Muscle of arm (tissue), 14 donors: ENCODE measurements around the gene PTGES3. TPM values are rescaled to one million over a fixed set of nuclear protein-coding genes. Genes with fewer than 3 reads are reported as not detected.
"Not testable (repeated sequence)": the region's sequence is repeated elsewhere in the genome, so short reads cannot be mapped to it uniquely, and the experiment has no call there.

Experiments used
- DNase-seq: peaks from one replicate; pipeline ENCODE4 v3.0.0-alpha.2; 2013
- long read RNA-seq, 11 donors: transcript quantifications; one replicate each; lab custom pipeline, GENCODE V29; 2026
- polyA plus RNA-seq, 12 donors: library from polyadenylated mRNA; unstranded; fragments of 120-200 nt; gene quantifications; one replicate each; pipeline ENCODE4 v1.2.1, GENCODE V29; 2013; ENCODE audit not compliant: insufficient read length in 12 of 12

The PTGES3 gene, protein sequence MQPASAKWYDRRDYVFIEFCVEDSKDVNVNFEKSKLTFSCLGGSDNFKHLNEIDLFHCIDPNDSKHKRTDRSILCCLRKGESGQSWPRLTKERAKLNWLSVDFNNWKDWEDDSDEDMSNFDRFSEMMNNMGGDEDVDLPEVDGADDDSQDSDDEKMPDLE
- polyA plus RNA-seq = 100 to 1,000 TPM in 11 of 12 donors, not detected in 1; 189 to 255 (median 216) TPM
- long read RNA-seq, donor 1, transcript PTGES3-201 (8 exons, 1,920 nt) = major isoform, 73 of 109 reads
- long read RNA-seq, donor 1, partial matches to known transcripts = 33 of 109 reads
- long read RNA-seq, donor 1, other reads (novel, unspliced or antisense) = 0 of 109 reads
- long read RNA-seq, donor 2, transcript PTGES3-201 (8 exons, 1,920 nt) = major isoform, 99 of 108 reads
- long read RNA-seq, donor 2, partial matches to known transcripts = 6 of 108 reads
- long read RNA-seq, donor 2, other reads (novel, unspliced or antisense) = 0 of 108 reads
- long read RNA-seq, donor 3, transcript PTGES3-201 (8 exons, 1,920 nt) = major isoform, 55 of 57 reads
- long read RNA-seq, donor 3, partial matches to known transcripts = 0 of 57 reads
- long read RNA-seq, donor 3, other reads (novel, unspliced or antisense) = 0 of 57 reads
- long read RNA-seq, donor 4, transcript PTGES3-201 (8 exons, 1,920 nt) = major isoform, 31 of 38 reads
- long read RNA-seq, donor 4, partial matches to known transcripts = 5 of 38 reads
- long read RNA-seq, donor 4, other reads (novel, unspliced or antisense) = 0 of 38 reads
- long read RNA-seq, donor 5 = 0 reads
- long read RNA-seq, donor 6, transcript PTGES3-201 (8 exons, 1,920 nt) = major isoform, 31 of 36 reads
- long read RNA-seq, donor 6, partial matches to known transcripts = 0 of 36 reads
- long read RNA-seq, donor 6, other reads (novel, unspliced or antisense) = 0 of 36 reads
- long read RNA-seq, donor 7, transcript PTGES3-201 (8 exons, 1,920 nt) = major isoform, 36 of 38 reads
- long read RNA-seq, donor 7, partial matches to known transcripts = 0 of 38 reads
- long read RNA-seq, donor 7, other reads (novel, unspliced or antisense) = 0 of 38 reads
- long read RNA-seq, donor 8, transcript PTGES3-201 (8 exons, 1,920 nt) = major isoform, 74 of 84 reads
- long read RNA-seq, donor 8, partial matches to known transcripts = 5 of 84 reads
- long read RNA-seq, donor 8, other reads (novel, unspliced or antisense) = 0 of 84 reads
- long read RNA-seq, donor 9, transcript PTGES3-201 (8 exons, 1,920 nt) = major isoform, 35 of 52 reads
- long read RNA-seq, donor 9, partial matches to known transcripts = 16 of 52 reads
- long read RNA-seq, donor 9, other reads (novel, unspliced or antisense) = 0 of 52 reads
- long read RNA-seq, donor 10, transcript PTGES3-201 (8 exons, 1,920 nt) = major isoform, 60 of 68 reads
- long read RNA-seq, donor 10, partial matches to known transcripts = 6 of 68 reads
- long read RNA-seq, donor 10, other reads (novel, unspliced or antisense) = 0 of 68 reads
- long read RNA-seq, donor 11, transcript PTGES3-201 (8 exons, 1,920 nt) = major isoform, 94 of 103 reads
- long read RNA-seq, donor 11, partial matches to known transcripts = 5 of 103 reads
- long read RNA-seq, donor 11, other reads (novel, unspliced or antisense) = 0 of 103 reads

DNA sequence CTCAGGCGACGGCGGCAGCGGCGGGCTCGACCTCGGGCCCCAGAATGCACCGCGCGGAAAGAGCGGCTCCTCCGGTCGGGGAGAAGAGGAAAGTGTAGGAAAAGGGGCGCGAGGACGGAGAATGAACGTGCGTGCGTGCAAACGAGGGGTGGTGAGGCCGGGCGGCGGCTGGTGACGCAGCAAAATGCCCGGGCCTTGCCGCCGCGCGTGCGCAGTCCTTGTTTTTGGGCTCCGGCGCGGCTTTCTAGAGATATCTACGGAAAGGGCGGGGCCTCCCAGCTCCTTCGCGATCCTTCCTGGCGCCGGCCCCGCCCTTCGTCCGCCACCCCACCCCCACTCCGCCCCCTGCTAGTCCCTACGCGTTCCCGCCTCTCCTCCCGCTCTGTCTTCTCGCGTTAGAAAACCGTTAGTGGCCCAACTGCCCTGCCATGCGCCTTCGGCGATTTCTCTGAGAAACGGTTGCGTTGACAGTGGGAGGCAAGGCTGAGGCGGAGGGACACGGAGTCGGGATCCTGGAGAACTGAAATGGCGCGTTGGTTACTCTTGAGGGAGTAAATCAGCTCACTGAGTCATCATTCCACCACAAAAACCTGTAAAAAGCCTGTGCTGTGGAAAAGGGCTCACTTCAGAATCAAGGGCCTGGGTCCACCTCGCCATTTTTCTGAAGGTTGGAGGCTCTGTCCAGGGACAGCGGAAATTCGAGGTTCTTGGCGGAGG is at the start of gene PTGES3:
Gene PTGES3 (minus strand): TSS at position 156 of the 717 bp plus-strand sequence. CDS start 285 bp downstream, outside the sequence.
- peak; percentile 98 for DNase-seq

DNA sequence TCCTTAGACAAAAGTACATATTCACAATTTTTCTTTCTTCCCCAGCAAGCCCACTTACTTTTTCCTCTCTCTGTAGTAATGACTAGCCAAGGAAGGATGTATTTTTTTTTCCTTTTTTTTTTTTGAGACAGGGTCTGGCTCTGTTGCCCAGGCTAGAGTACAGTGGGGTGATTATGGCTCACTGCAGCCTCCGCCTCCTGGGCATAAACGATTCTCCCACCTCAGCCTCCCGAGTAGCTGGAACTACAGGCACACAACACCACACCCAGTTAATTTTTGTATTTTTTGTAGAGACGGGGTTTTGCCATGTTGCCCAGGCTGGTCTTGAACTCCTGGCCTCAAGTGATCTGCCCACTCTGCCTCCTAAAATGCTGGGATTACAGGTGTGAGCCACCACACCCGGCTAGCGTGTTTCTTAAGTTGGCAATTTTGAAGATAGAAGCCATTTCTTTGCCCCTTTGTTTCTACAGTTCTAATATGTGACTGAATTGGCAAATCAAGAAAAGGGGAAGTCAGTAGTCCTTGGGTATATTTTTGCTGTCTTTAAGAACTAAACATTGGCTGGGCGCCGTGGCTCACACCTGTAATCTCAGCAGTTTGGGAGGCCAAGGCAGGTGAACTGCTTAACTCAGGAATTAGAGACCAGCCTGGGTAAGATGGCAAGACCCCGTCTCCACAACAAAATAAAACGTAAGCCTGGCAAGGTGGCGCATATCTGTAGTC is 40.2 kb upstream of the PTGES3 start:
- no peak for DNase-seq

DNA sequence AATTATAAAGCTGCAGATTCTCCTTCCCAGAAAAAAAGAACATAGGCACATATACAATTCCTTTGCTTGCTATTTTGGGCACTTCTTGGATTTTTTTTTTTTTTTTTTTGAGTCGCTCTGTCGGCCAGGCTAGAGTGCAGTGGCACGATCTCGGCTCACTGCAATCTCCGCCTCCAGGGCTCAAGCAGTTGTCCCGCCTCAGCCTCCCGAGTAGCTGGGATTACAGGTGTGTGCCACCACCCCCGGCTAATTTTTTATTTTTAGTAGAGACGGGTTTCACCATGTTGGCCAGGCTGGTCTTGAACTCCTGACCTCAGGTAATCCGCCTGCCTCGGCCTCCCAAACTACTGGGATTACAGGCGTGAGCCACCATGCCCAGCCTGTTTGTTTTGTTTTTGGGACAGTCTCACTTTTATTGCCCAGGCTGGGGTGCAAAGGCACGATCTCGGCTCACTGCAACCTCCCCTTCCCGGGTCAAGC is 38.2 kb upstream of the PTGES3 start:
- not testable (repeated sequence) for DNase-seq

DNA sequence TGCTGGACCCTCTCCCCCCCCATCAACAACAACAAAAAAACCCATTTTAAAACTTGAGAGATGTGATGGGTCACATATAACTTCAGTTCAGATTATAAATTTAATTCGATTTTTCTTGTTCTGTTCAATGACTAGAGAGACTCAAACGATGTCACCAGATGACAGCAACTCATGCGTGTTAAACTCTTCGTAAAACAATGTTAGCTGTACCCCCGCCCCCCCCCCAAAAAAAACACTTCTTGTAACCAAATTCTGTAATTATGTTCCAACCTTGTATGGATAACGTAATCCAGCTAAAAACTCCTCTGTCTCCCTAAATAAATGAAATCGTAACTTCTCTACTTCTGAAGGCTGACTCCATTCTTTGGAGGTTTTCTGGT is 37.6 kb upstream of the PTGES3 start:
- no peak for DNase-seq

DNA sequence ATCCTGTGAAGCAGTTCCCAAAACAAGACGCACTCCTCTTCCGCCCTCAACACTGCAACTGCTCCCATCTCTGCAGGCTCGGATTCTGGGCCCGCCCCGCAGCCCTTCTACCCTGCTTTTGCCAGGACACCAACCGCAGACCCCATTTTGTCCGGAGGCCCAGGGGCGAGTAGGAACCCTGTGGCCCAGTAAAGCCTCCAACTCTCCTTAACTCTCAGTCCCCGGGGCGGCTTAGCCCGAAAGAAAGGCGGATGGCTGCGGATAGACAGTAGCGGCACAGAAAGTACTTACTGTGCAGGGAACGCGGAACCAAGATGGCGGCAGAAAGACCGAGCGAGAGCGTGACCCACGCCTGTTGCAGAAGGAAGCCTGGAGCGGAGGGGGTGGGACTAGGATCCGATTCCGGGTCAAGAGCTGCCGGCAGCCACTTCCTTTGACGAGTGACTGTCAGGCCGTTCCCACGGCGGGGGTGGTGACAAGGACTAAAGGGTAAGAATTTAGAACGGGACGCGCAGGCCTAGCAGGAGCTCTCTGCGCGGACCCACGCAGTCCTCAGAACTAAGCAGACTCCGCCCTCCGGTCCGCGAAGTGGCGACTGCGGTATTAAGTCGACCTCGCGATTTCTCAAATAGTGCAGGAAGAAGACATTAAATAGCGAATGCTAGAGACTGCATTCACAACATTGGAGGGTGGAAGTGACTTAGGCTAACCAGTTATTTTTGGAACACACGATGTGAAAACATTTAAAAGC is 37.1 kb upstream of the PTGES3 start, which contains the start of gene NACA:
Gene NACA (minus strand): TSS at position 328 of the 751 bp plus-strand sequence. CDS start 778 bp downstream, outside the sequence.
- peak; percentile 98 for DNase-seq

DNA sequence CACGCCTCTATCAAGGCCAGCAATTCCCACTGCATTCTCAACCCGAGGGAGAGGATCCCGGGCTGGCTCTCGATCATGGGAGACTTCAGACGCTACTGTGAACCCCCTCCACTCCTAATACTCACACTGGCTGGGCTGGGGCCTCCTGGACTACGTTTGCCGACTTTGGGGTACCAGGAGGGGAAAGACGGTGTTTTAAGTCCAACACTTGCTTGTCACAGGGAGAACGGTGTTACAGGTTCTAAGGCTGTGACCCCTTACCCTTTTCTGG is 36.6 kb upstream of the PTGES3 start:
- no peak for DNase-seq

DNA sequence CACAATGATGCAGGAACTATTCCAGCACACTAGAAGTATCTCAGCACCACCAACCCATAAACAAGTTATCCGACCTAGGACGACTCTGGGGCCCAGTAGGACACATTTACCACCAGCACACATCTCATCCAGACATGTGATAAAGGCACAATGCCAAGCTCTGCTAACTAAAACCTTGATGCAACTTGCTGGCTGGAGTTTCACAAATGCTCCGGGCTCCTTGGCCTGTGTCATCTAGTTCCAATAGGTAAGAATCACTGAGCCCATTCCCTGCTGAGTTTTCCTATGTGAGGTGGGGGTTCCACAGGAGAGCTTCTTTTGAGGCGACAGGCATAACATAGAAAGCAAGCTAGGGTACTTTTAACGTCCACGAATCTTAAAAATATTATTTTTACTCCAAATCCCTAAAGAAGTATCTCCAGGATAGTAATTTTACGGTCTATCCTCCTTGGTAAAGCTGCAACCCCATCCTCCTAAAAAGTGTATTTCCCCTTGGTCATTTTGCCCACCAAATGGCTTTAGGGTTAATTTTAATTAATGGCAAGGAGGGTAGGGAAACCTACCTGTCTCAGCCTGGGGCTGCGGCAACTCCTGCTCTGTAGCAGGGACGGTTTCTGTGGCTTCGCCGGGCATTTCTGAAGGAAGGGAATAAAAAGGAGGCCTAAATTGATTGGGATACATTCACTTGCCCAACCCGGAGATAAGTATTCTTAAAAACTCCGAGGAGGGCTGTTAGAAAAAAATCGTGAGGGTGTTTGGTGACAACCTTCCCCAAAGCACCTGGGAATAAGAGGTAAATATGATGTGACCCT is 36.0 kb upstream of the PTGES3 start:
- DNase-seq = peak; percentile 48

DNA sequence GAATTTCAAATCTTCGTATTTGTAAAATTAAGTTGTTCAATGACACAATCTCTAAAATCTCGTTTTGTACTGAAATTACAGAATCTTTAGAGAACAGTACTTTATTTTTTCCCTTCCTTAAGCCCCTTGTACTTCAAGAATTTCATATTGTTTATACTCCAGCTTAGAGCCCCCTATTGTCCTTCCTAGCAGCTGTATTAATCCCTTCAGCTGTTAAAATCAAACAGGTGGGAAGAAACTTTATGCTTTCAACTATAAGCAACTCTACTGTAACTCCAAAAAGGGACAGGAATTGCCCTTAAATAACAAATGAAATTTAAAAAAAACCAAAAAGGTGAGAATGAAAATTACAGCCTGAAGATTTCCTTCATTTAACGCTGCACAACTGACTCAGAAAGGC is 35.3 kb upstream of the PTGES3 start:
- DNase-seq = peak; percentile 32

DNA sequence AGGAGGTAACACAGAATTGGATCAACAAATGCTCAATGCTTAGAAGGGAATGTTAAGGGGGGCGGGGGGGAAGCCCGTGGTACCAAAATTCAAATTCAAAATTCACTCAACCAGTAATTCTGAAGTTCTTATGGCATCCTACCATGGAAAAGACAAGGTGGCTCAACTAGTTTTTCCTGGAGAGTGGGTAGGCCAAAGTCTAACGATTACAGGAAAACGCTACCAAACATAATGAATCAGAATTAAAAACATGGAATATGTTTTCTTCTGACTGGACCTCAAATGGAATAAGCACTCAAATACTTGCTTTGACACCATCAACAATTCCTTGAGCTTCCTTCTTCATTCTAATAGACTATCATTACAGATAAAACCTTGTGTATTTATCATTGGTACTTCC is 34.7 kb upstream of the PTGES3 start:
- no peak for DNase-seq

DNA sequence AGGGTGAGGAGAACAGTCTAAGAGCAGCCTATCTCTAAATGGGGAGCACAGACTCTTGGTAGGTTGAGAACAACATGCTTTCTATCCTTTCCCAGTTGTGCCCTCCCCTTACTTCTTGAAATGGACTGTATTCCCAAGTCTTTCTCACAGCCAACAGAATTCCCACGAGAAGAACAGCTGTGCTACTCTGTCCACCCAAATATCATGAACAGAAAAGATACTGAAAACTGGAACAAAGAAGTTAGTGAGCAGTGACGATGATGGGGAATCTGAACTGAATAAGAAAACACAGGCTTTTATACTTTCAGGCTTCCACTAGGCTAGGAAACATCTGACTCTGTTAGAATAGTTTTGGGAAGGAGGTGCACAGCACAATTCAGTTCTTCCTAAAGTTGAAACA is 33.6 kb upstream of the PTGES3 start:
- no peak for DNase-seq

DNA sequence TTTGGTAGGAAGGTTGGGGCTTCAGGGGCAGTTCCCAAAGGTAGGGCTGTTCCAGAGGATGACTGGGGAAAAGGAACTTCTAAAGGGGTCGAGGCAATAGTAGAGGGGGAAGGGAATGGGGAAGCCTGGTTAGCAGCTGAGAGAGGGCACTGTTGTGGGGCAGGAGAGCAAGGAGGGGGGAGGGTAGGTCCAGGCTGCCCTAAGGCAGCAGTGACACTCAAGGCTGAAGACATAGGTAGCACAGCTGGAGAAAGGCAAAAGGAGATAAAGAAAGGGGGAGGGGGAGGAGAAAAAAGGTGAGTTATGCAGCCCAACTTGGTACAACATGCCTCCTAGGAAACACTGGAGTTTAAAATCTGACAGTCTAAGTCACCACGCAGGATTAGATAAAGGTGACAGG is 33.1 kb upstream of the PTGES3 start:
- no peak for DNase-seq

DNA sequence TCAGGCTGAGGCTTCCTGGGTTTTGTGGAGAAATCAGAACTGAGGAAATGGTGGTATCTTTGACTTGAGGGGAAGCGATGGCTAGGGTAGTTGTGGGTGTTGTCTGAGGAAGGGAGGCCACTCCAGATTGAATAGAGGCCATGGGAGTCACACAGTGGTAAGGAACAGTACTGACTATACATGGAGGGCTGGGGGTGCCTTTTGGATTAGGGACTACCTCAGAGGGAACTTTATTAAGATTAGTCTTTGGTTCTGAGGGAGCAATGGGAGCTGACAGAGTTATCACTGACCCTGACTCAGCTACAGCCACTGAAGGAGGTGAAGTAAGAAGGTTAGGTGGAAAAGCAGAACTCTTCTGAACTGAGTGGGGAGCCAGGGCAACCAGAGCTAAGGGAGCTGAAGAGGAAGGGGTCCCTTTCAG is 32.7 kb upstream of the PTGES3 start:
- no peak for DNase-seq

DNA sequence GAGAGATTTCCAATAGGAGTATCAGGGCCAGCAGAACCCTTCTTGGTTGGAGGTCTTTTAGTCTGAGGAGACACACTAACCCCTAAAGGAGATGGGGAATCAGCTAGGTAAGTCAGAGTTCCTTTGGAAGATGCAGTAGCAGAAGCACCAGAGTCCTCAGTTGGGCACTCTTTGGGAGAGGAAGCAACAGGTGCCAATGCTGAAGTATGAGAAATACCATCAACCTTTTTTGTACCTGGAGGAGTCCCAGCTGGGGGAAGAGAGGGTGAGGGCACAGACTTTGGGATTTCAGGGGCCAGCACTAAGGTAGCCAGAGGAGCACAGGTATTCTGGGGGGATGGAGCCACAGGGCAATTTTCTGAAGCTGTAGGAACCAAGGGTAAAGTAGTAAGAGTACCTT is 31.0 kb upstream of the PTGES3 start:
- DNase-seq = no peak

DNA sequence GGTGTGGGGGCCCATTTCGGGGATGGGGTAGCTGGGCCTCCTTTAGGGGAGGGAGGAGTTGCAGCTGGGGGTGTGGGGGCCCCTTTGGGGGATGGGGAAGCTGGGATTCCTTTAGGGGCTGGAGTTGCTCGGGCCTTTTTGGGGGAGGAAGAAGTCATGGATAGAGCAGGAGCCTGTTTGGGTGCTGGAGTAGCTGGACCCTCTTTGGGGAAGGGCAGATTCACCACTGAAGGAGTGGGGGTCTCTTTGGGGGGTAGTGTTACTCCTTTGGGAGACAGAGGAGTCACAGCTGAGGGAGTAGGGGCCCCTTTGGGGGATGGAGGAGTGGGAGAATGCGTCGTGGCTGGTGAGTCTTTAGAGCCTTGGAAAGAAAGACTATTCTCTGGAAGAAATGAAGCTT is 30.6 kb upstream of the PTGES3 start:
- no peak for DNase-seq

DNA sequence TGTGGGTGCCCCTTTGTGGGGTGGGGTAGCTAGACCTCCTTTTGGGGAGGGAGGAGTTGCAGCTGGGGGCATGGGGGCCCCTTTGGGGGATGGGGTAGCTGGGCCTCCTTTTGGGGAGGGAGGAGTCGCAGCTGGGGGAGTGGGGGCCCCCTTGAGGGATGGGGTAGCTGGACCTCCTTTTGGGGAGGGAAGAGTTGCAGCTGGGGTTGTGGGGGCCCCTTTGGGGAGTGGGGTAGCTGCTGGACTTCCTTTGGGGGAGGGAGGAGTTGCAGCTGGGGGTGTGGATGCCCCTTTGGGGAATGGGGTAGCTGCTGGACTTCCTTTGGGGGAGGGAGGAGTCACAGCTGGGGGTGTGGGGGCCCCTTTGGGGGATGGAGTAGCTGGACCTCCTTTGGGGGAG is 30.1 kb upstream of the PTGES3 start:
- DNase-seq = no peak

DNA sequence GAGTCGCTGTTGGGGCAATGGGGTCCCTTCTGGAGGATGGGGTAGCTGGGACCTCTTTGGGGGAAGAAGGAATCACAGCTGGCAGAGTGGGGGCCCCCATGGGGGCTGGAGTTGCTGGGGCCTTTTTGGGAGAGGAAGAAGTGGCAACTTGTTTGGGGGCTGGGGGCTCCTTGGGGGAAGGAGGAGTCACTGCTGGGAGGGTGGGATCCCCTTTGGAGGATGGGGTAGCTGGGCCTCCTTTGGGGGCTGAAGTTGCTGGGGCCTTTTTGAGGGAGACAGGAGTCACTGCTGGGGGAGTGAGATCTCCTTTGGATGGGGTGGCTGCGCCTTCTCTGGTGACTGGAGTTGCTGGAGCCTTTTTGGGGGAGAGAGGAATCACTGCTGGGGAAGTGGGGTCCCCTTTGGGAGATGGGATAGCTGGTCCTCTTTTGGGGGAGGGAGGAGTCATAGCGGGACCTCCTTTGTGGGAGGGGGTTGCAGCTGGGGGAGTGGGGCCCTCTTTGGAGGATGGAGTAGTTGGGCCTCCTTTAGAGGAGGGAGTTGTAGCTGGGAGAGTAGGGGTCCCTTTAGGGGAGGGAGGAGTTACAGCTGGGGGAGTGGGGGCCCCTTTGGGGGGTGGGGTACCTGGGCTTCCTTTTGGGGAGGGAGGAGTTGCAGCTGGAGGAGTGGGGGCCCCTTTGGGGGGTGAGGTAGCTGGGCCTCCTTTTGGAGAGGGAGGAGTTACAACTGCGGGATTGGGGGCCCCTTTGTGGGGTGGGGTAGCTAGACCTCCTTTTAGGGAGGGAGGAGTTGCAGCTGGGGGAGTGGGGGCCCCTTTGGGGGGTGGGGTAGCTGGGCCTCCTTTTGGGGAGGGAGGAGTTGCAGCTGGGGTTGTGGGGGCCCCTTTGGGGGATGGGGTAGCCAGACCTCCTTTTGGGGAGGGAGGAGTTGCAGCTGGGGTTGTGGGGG is 29.1 kb upstream of the PTGES3 start:
- no peak for DNase-seq

DNA sequence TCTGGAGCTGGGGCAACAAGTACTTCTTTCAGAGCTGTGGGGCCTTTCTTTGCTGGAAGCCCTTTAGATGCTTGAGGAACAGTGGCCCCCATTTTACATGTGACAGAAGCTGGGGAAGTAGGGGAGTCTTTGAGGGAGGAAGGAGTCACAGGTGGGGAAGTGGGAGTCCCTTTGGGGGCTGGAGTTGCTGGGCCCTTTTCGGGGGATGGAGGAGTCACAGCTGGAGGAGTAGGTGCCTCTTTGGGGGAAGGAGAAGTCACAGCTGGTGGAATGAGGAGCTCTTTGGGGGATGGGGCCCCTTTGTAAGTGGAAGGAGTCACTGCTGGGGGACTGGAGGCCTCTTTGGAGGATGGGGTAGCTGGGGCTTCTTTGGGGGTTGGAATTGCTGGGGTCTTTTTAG is 28.4 kb upstream of the PTGES3 start:
- DNase-seq = no peak
